Medulla oblongata (tissue), 1 donor: ENCODE results near the gene TBC1D3H.
"Not testable (repeated sequence)": the region's sequence is repeated elsewhere in the genome, so short reads cannot be mapped to it uniquely, and the experiment has no call there.

Experiments used
- DNase-seq: peaks from one replicate; pipeline ENCODE4 v3.0.0-alpha.2; 2015; ENCODE audit errors: extremely low spot score

TBC1D3H gene

GRCh38 chr17:36388385-36389245 lies at the start of gene TBC1D3H:
Gene TBC1D3H, minus strand, starts transcription at chr17:36388435. Its CDS starts 1,540 bp downstream, at chr17:36386895.
- not testable (repeated sequence) for DNase-seq

GRCh38 chr17:36428891-36429290 lies 40.7 kb upstream of the TBC1D3H start:
- not testable (repeated sequence) for DNase-seq

- not testable (repeated sequence) for DNase-seq
These were observed 27.1 kb upstream of the TBC1D3H start for GRCh38 chr17:36415180-36415941.

- not testable (repeated sequence) for DNase-seq
These were observed 2.9 kb upstream of the TBC1D3H start for GRCh38 chr17:36390943-36391645.

- not testable (repeated sequence) for DNase-seq
These were observed 12.3 kb downstream of the TBC1D3H start for GRCh38 chr17:36375938-36376337.

- DNase-seq: not testable (repeated sequence)
These were observed 25.7 kb downstream of the TBC1D3H start for GRCh38 chr17:36362496-36362895.
